C4-2B (cell line): ENCODE measurements around the gene WNT1.

Experiments
- CTCF ChIP-seq: fragments of 450-650 bp; conservative IDR thresholded peaks from 2 replicates; pipeline ENCODE4 v1.5.1; 2017; ENCODE audit warnings: mild to moderate bottlenecking
- ZFX ChIP-seq: fragments of 450-650 bp; IDR thresholded peaks from 2 replicates; pipeline ENCODE4 v1.6.1; 2017

DNA sequence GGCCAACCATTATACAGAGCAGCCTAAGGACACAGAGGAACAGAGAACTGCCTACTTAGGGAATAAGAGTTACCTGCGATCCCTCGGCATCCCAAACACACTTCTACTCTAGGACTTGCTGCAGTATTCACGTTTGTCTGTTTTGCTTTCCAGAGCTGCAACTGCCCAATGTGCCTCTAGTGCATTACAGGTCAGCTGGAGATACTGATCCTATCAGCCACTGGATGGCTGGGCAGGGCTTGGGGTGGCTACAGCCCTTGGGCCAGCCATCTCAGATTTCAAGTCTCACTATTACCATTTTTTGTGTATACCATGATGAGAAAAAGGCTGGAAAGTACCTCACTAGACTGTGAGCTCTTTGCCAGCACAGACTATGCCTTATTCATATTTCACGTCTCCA lies 25.4 kb upstream of the WNT1 start:
- TF ChIP-seq CTCF (no peak), ZFX (no peak)
